Stimulated activated CD4-positive, alpha-beta T cell treated with anti-CD3 and anti-CD28 coated beads, Interleukin-4, amount 100 ng/mL, for 4 hours (primary cell): ENCODE results near the gene SPDYE4.

Experiments
- DNase-seq, 2 experiments: peaks; one replicate each; pipeline ENCODE4 v3.0.0-alpha.2; 2020

SPDYE4 gene

GRCh38 chr17:8708025-8708461, 50.3 kb downstream of the SPDYE4 start:
- DNase-seq, result no peak

- DNase-seq, result no peak
Measured at GRCh38 chr17:8707332-8708024, 50.9 kb downstream of the SPDYE4 start.

- DNase-seq, result no peak
Measured at GRCh38 chr17:8706431-8706830, 51.9 kb downstream of the SPDYE4 start.

DNA sequence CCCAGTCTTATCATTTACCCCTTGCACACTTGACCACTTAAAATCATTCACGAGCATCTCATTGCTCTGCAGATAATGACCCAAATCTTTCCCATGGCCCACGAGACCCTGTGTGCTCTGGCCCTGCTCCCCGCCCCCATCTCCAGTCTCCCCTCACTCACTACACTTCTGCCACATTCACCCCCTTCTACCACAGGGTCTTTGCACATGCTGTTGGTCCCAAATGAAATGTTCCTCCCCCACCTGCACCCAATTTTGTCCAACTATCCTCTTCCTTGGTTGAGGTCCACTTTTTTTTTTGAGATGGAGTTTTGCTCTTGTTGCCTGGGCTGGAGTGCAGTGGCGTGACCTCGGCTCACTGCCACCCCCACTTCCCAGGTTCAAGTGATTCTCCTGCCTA, 52.9 kb downstream of the SPDYE4 start:
- DNase-seq, result no peak

GRCh38 chr17:8703001-8703400, 55.3 kb downstream of the SPDYE4 start:
- DNase-seq, result no peak

GRCh38 chr17:8701754-8702153, 56.6 kb downstream of the SPDYE4 start:
- DNase-seq, result no peak

DNA sequence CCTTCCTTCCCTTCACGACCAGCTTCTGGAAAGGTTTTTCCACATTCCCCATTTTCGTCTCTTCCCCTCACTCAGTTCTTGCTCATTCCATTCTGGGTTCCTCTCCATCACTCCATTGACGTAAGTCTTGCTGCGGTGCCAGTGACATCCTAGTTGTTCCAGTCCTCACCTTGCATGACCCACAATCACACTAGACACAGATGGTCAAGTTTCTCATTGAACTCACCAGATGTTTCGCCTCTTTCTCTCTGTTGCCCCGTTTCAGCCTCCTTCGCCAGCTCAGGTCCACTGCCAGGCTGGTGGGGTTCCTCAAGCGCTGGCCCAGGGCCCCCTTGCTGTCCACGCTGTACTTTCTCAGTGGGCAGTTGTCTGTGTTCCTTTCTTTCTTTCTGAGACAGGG, 57.1 kb downstream of the SPDYE4 start:
- DNase-seq, result no peak
